OCI-LY7 (cell line): Measurements from ENCODE around the gene WDFY2. TPM values are rescaled to one million over a fixed set of nuclear protein-coding genes. Genes with fewer than 3 reads are reported as not detected.

Experiments used
- BruUV-seq: library from RNA; stranded (reverse); fragments of 400-500 nt; replicated peaks from 2 replicates; lab custom pipeline; 2021; lab: Mats Ljungman, UMichigan
- CTCF ChIA-PET: fragments of 300-600 bp; sonication (Branson Sonifier 250); formaldehyde crosslinking; loops from one replicate; lab custom pipeline; 2022; ENCODE audit warnings: antibody characterized with exemption; ENCODE audit not compliant: unreplicated experiment; lab: Charles Lee
- POLR2A ChIA-PET: fragments of 300-600 bp; sonication (Branson Sonifier 250); formaldehyde crosslinking; loops from one replicate; lab custom pipeline; 2022; ENCODE audit warnings: antibody characterized with exemption; lab: Charles Lee
- DNase-seq: peaks from one replicate; pipeline ENCODE4 v3.0.0-alpha.2; 2015; ENCODE audit warnings: low spot score
- H2AFZ ChIP-seq: fragments of 200-600 bp; sonication (generic), shearing (Covaris generic); 2 replicates; pipeline ENCODE4 v1.6.1; 2014; ENCODE audit warnings: mild to moderate bottlenecking, antibody characterized with exemption, low read length, moderate library complexity
- H3K27ac ChIP-seq: fragments of 200-600 bp; sonication (generic); 2 replicates; pipeline ENCODE4 v1.5.1; 2014; ENCODE audit warnings: mixed run types, low read depth, mild to moderate bottlenecking, moderate library complexity, low read length, inconsistent platforms; ENCODE audit not compliant: poor library complexity, severe bottlenecking
- H3K36me3 ChIP-seq: fragments of 200-600 bp; sonication (generic); 2 replicates; pipeline ENCODE4 v1.6.1; 2014; ENCODE audit warnings: mild to moderate bottlenecking, antibody characterized with exemption, low read length, moderate library complexity, mixed read lengths; ENCODE audit not compliant: insufficient read depth
- H3K4me1 ChIP-seq: fragments of 200-600 bp; sonication (generic); 2 replicates; pipeline ENCODE4 v1.5.1; 2014; ENCODE audit warnings: mild to moderate bottlenecking, low read length; ENCODE audit not compliant: insufficient read depth, poor library complexity, severe bottlenecking
- H3K4me2 ChIP-seq: fragments of 200-600 bp; sonication (generic); 2 replicates; pipeline ENCODE4 v1.6.1; 2014; ENCODE audit warnings: mild to moderate bottlenecking, low read length
- H3K4me3 ChIP-seq: fragments of 200-600 bp; sonication (generic); 2 replicates; pipeline ENCODE4 v1.5.1; 2014; ENCODE audit warnings: mild to moderate bottlenecking, low read depth, low read length; ENCODE audit not compliant: poor library complexity, severe bottlenecking
- H3K79me2 ChIP-seq: fragments of 200-600 bp; sonication (generic); 2 replicates; pipeline ENCODE4 v1.6.1; 2016; ENCODE audit warnings: low read depth, mild to moderate bottlenecking, low read length, moderate library complexity, mixed read lengths; ENCODE audit not compliant: insufficient read depth
- H3K9me2 ChIP-seq: fragments of 200-600 bp; sonication (generic); 2 replicates; pipeline ENCODE4 v1.6.1; 2016; ENCODE audit warnings: mild to moderate bottlenecking, low read length, mixed read lengths; ENCODE audit not compliant: insufficient read depth
- H3K9me3 ChIP-seq: fragments of 200-600 bp; sonication (generic); 2 replicates; pipeline ENCODE4 v1.6.1; 2014; ENCODE audit warnings: mild to moderate bottlenecking, mixed run types, low read length, mixed read lengths
- H4K20me1 ChIP-seq: fragments of 200-600 bp; sonication (generic); 2 replicates; pipeline ENCODE4 v1.6.1; 2014; ENCODE audit warnings: mild to moderate bottlenecking, antibody characterized with exemption, low read length, moderate library complexity, mixed read lengths; ENCODE audit not compliant: insufficient read depth
- CTCF ChIP-seq: fragments of 200-600 bp; sonication (generic); conservative IDR thresholded peaks from 2 replicates; pipeline ENCODE4 v1.5.1; 2014; ENCODE audit warnings: mild to moderate bottlenecking, antibody characterized with exemption, low read length, moderate library complexity, mixed read lengths
- EZH2phosphoT487 ChIP-seq: fragments of 200-600 bp; sonication (generic); IDR thresholded peaks from 2 replicates; pipeline ENCODE4 v1.6.1; 2018; ENCODE audit warnings: low read depth, borderline replicate concordance, mild to moderate bottlenecking, mixed run types, antibody characterized with exemption, low read length, moderate library complexity, mixed read lengths
- intact Hi-C: fragments of 100-400 bp; cut with micrococcal nuclease; formaldehyde crosslinking; loops from one replicate; pipeline ENCODE4 v1.10.0; 2022; ENCODE audit not compliant: unreplicated experiment
- total RNA-seq, 2 experiments: library from RNA; depleted of rRNA in 1 of 2; stranded (reverse); fragments of >200 nt in 1 of 2; shearing (Covaris generic) in 1 of 2; gene quantifications; 2 replicates each; pipeline ENCODE4 v1.2.3, GENCODE V29; 2014 to 2022

WDFY2 gene
- total RNA-seq, 2 experiments from 2014 or later: 6.4 to 18.1 TPM

GRCh38 chr13:51773515-51773914 lies 189.3 kb downstream of the WDFY2 start:
- no peak overlapping the region for H3K27ac ChIP-seq
- no peak overlapping the region for H2AFZ ChIP-seq
- H3K9me2 ChIP-seq: no peaks in the 10 kb centered on the region
- no TSS peak for BruUV-seq
- H3K4me1 ChIP-seq: peaks cover 9% of the 10 kb centered on the region
- no peaks in the 10 kb centered on the region for H3K9me3 ChIP-seq
- TF ChIP-seq CTCF (no peak), EZH2phosphoT487 (no peak)
- no peaks in the 10 kb centered on the region for H4K20me1 ChIP-seq
- ChIA-PET CTCF (no interaction called here), POLR2A (no interaction called here)
- H3K4me2 ChIP-seq: no peak overlapping the region
- H3K4me3 ChIP-seq: no peak overlapping the region
- no peaks in the 10 kb centered on the region for H3K36me3 ChIP-seq
- no peak for DNase-seq
- H3K79me2 ChIP-seq: no peaks in the 10 kb centered on the region
- intact Hi-C loops: no loop called here

GRCh38 chr13:51776179-51776578 lies 191.9 kb downstream of the WDFY2 start:
- BruUV-seq: no TSS peak

More at GRCh38 chr13:51776179-51776578, 191.9 kb downstream of the WDFY2 start:
- no peak for DNase-seq
- Histone ChIP-seq H3K4me3 (no peak overlapping the region), H3K27ac (no peak overlapping the region), H3K4me2 (no peak overlapping the region), H3K9me3 (no peaks in the 10 kb centered on the region), H3K79me2 (no peaks in the 10 kb centered on the region), H3K4me1 (peaks cover 4% of the 10 kb centered on the region), H2AFZ (no peak overlapping the region), H3K36me3 (no peaks in the 10 kb centered on the region), H4K20me1 (no peaks in the 10 kb centered on the region), H3K9me2 (no peaks in the 10 kb centered on the region)
- ChIA-PET POLR2A (no interaction called here), CTCF (no interaction called here)
- TF ChIP-seq CTCF (no peak), EZH2phosphoT487 (no peak)
- intact Hi-C loops: no loop called here
